Upper lobe of left lung (tissue), 6 donors: ENCODE data around the gene PLB1. TPM values are rescaled to one million over a fixed set of nuclear protein-coding genes. Genes with fewer than 3 reads are reported as not detected.
A peak's percentile ranks its signal among the peaks of the same experiment; 100 is the strongest.

ENCODE experiments used
- ATAC-seq, 2 donors: fragments of 200-7000 bp; cut with Tn5 transposase; one replicate each; pipeline ENCODE4 v1.9.1; 2022; ENCODE audit warnings: mild to moderate bottlenecking in 2 of 2, moderate library complexity in 2 of 2; ENCODE audit not compliant: low FRiP score in 2 of 2
- DNase-seq, 2 donors: peaks; one replicate each; pipeline ENCODE4 v3.0.0-alpha.2; 2019 to 2020
- H3K27ac ChIP-seq, 4 donors: fragments of 200-600 bp; sonication (generic); one replicate each; pipeline ENCODE4 v1.5.1; 2016 to 2019
- H3K27me3 ChIP-seq, 4 donors: fragments of 200-600 bp; sonication (generic); one replicate each; pipeline ENCODE4 v1.5.1; 2017 to 2019
- H3K36me3 ChIP-seq, 4 donors: fragments of 200-600 bp; sonication (generic); one replicate each; pipeline ENCODE4 v1.5.1; 2016 to 2019
- H3K4me1 ChIP-seq, 4 donors: fragments of 200-600 bp; sonication (generic); one replicate each; pipeline ENCODE4 v1.5.1; 2018 to 2019
- H3K4me3 ChIP-seq, 4 donors: fragments of 200-600 bp; sonication (generic); one replicate each; pipeline ENCODE4 v1.5.1; 2017 to 2019; ENCODE audit warnings: mild to moderate bottlenecking in 2 of 4, moderate library complexity in 1 of 4
- H3K9me3 ChIP-seq, 4 donors: fragments of 200-600 bp; sonication (generic); one replicate each; pipeline ENCODE4 v1.5.1; 2018 to 2019
- CTCF ChIP-seq, 6 experiments: fragments of 450-650 bp in 4 of 6; fragments of 200-600 bp in 2 of 6; sonication (generic) in 2 of 6; IDR thresholded peaks; one replicate each; pipeline ENCODE4 v1.5.1; 2016 to 2019; ENCODE audit warnings: antibody characterized with exemption in 6 of 6
- EP300 ChIP-seq, 4 donors: sonication (generic); formaldehyde crosslinking; IDR thresholded peaks; one replicate each; pipeline ENCODE4 v1.5.1; 2017; ENCODE audit warnings: antibody characterized with exemption in 4 of 4, control low read depth in 2 of 4
- POLR2A ChIP-seq, 4 donors: fragments of 450-650 bp; IDR thresholded peaks; one replicate each; pipeline ENCODE4 v1.5.1; 2016 to 2017; ENCODE audit warnings: antibody characterized with exemption in 4 of 4, mild to moderate bottlenecking in 2 of 4
- POLR2AphosphoS5 ChIP-seq, 2 donors: sonication (generic); formaldehyde crosslinking; IDR thresholded peaks; one replicate each; pipeline ENCODE4 v1.5.1; 2017; ENCODE audit warnings: antibody characterized with exemption in 2 of 2
- WGBS, 2 donors: methylation state at CpG; one replicate each; pipeline ENCODE4 v1.1.5; 2017 to 2018; 5-methylcytosine and 5-hydroxymethylcytosine counted together
- total RNA-seq, 6 donors: library from RNA; depleted of rRNA in 4 of 6; stranded (reverse); fragments of >200 nt in 4 of 6; gene quantifications; one replicate each; pipeline versions ENCODE4 v1.1.0 to v1.2.1, GENCODE V29; 2016 to 2021
- donor health status: DM: no; HTN: no; CAD: no; lungs with moderate emphysema.
- donor health status: DM: no; HTN: yes; CAD: no; lungs with severe emphysema.

Gene PLB1
- total RNA-seq, 6 donors from 2014 or later, result 3.1 to 9.1 (median 5.4) TPM

- DNase-seq, result peak in 1 of 2 donors; percentile 51
- TF ChIP-seq CTCF (IDR thresholded peaks at IDR 0.05) (no peak), POLR2A (IDR thresholded peaks at IDR 0.05) (no peak), POLR2AphosphoS5 (IDR thresholded peaks at IDR 0.05) (no peak)
Observed at GRCh38 chr2:28543316-28544035, 47.6 kb downstream of the PLB1 start.

GRCh38 chr2:28544036-28544346, 48.1 kb downstream of the PLB1 start:
- 87 to 88% methylated on average over 5 of the region's 5 CpGs for WGBS, 2 donors
- DNase-seq (no peak), ATAC-seq (no peak)
- Histone ChIP-seq H3K4me3 (no peak overlapping the region), H3K27me3 (no peaks in the 10 kb centered on the region), H3K9me3 (no peaks in the 10 kb centered on the region), H3K4me1 (peaks cover 0 to 4% (median 2%) of the 10 kb centered on the region in 4 donors), H3K36me3 (no peaks in the 10 kb centered on the region), H3K27ac (no peak overlapping the region)
- TF ChIP-seq CTCF (IDR thresholded peaks at IDR 0.05) (no peak), EP300 (IDR thresholded peaks at IDR 0.05) (no peak), POLR2A (IDR thresholded peaks at IDR 0.05) (no peak), POLR2AphosphoS5 (IDR thresholded peaks at IDR 0.05) (no peak)

More at GRCh38 chr2:28543316-28544035, 47.6 kb downstream of the PLB1 start:
- ATAC-seq, result no peak
- peaks cover 0 to 4% (median 2%) of the 10 kb centered on the region in 4 donors for H3K4me1 ChIP-seq
- 79 to 91% methylated on average over 19 of the region's 20 CpGs for WGBS, 2 donors
- no peaks in the 10 kb centered on the region for H3K27me3 ChIP-seq
- no peak overlapping the region for H3K4me3 ChIP-seq
- H3K9me3 ChIP-seq, result no peaks in the 10 kb centered on the region
- H3K36me3 ChIP-seq, result no peaks in the 10 kb centered on the region
- no peak overlapping the region for H3K27ac ChIP-seq

GRCh38 chr2:28544405-28544921, 48.6 kb downstream of the PLB1 start:
- Histone ChIP-seq H3K27me3 (no peaks in the 10 kb centered on the region), H3K36me3 (no peaks in the 10 kb centered on the region), H3K9me3 (no peaks in the 10 kb centered on the region), H3K4me1 (peaks cover 0 to 4% (median 2%) of the 10 kb centered on the region in 4 donors), H3K4me3 (no peak overlapping the region), H3K27ac (no peak overlapping the region)
- DNase-seq (no peak), ATAC-seq (no peak)
- 44 to 57% methylated on average over 8 of the region's 8 CpGs for WGBS, 2 donors
- TF ChIP-seq CTCF (IDR thresholded peaks at IDR 0.05) (no peak), EP300 (IDR thresholded peaks at IDR 0.05) (no peak), POLR2A (IDR thresholded peaks at IDR 0.05) (no peak), POLR2AphosphoS5 (IDR thresholded peaks at IDR 0.05) (no peak)

- Histone ChIP-seq H3K27ac (no peak overlapping the region), H3K4me1 (peaks cover 0 to 4% (median 2%) of the 10 kb centered on the region in 4 donors), H3K4me3 (no peak overlapping the region), H3K9me3 (no peaks in the 10 kb centered on the region), H3K27me3 (no peaks in the 10 kb centered on the region), H3K36me3 (no peaks in the 10 kb centered on the region)
- DNase-seq (no peak), ATAC-seq (peak in 1 of 2 donors; percentile 18)
- no peak for TF ChIP-seq CTCF (IDR thresholded peaks at IDR 0.05)
- no peak for TF ChIP-seq EP300 (IDR thresholded peaks at IDR 0.05)
- no peak for TF ChIP-seq POLR2A (IDR thresholded peaks at IDR 0.05)
- no peak for TF ChIP-seq POLR2AphosphoS5 (IDR thresholded peaks at IDR 0.05)
- WGBS, 2 donors, result 55 to 63% methylated on average over 14 to 15 of the region's 18 CpGs
Observed at GRCh38 chr2:28544922-28545589, 49.2 kb downstream of the PLB1 start.
